ENCODE measurements around the gene FAM78B. TPM values are rescaled to one million over a fixed set of nuclear protein-coding genes. Genes with fewer than 3 reads are reported as not detected.

FAM78B gene
- total RNA-seq, 2 donors from 2014 or later, result 2.9 to 14.5 TPM

DNA sequence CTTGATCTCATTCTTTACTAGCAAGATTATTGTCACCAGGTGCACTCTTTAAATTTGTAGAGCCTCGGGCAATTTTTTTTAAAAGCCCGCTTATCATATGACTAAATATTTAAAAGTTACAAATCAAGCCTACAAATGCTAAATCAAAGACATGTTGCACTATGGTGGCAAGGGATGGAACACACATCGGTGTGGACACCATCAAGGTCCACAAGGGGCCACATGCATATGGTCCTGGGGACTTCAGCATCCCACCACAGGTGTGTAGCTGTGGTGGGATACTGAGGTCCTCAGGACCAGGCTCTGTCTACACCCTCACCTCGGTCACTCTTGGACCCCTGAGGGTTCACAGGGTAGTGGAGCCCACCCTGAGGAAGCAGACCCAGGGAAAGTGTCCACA is 45.8 kb downstream of the FAM78B start:
- no peaks in the 10 kb centered on the region for H3K27me3 ChIP-seq
- H3K4me1 ChIP-seq, result no peaks in the 10 kb centered on the region
- no peaks in the 10 kb centered on the region for H3K9me3 ChIP-seq
- WGBS, 2 donors, result 88 to 91% methylated on average over 3 to 4 of the region's 4 CpGs
- intact Hi-C loops (cut with DNase I), result no loop called here
- DNase-seq, result no peak
- TF ChIP-seq POLR2A (IDR thresholded peaks at IDR 0.05), result no peak
- TF ChIP-seq, protein P1, sequence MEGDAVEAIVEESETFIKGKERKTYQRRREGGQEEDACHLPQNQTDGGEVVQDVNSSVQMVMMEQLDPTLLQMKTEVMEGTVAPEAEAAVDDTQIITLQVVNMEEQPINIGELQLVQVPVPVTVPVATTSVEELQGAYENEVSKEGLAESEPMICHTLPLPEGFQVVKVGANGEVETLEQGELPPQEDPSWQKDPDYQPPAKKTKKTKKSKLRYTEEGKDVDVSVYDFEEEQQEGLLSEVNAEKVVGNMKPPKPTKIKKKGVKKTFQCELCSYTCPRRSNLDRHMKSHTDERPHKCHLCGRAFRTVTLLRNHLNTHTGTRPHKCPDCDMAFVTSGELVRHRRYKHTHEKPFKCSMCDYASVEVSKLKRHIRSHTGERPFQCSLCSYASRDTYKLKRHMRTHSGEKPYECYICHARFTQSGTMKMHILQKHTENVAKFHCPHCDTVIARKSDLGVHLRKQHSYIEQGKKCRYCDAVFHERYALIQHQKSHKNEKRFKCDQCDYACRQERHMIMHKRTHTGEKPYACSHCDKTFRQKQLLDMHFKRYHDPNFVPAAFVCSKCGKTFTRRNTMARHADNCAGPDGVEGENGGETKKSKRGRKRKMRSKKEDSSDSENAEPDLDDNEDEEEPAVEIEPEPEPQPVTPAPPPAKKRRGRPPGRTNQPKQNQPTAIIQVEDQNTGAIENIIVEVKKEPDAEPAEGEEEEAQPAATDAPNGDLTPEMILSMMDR (IDR thresholded peaks at IDR 0.05), result no peak
- no peaks in the 10 kb centered on the region for H3K36me3 ChIP-seq (replicated peaks in 1 of 2; ENCODE audit: insufficient read depth in 1 of 2, low read depth in 2 of 2)
- ATAC-seq, result no peak
- H3K27ac ChIP-seq, result no peak overlapping the region
- no peak overlapping the region for H3K4me3 ChIP-seq

DNA sequence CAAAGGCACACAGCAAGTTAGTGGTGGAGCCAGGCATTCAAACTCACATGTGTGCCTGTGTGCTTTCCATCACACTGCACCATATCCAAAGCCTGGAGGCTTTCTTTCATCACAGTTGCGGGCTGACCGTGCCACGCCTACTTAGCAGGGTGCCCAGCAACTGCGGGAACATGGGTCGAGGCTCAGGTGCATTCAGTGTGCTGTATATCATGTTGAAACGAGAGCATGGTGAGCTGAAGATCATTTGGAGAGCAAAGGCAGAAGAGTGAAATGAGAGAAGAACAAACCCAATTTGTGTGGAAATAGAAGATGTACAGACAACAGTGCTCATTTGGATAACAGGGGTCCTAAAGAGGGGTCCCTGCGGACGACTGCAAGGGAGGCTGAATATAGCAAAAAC is 46.5 kb downstream of the FAM78B start:
- H3K36me3 ChIP-seq (replicated peaks in 1 of 2; ENCODE audit: insufficient read depth in 1 of 2, low read depth in 2 of 2), result no peaks in the 10 kb centered on the region
- intact Hi-C loops (cut with DNase I), result no loop called here
- no peaks in the 10 kb centered on the region for H3K4me1 ChIP-seq
- TF ChIP-seq, protein P1 (IDR thresholded peaks at IDR 0.05), result no peak
- no peak for TF ChIP-seq POLR2A (IDR thresholded peaks at IDR 0.05)
- H3K27me3 ChIP-seq, result no peaks in the 10 kb centered on the region
- H3K27ac ChIP-seq, result no peak overlapping the region
- DNase-seq (no peak), ATAC-seq (no peak)
- no peak overlapping the region for H3K4me3 ChIP-seq
- 73 to 84% methylated on average over 8 of the region's 8 CpGs for WGBS, 2 donors
- no peaks in the 10 kb centered on the region for H3K9me3 ChIP-seq

DNA sequence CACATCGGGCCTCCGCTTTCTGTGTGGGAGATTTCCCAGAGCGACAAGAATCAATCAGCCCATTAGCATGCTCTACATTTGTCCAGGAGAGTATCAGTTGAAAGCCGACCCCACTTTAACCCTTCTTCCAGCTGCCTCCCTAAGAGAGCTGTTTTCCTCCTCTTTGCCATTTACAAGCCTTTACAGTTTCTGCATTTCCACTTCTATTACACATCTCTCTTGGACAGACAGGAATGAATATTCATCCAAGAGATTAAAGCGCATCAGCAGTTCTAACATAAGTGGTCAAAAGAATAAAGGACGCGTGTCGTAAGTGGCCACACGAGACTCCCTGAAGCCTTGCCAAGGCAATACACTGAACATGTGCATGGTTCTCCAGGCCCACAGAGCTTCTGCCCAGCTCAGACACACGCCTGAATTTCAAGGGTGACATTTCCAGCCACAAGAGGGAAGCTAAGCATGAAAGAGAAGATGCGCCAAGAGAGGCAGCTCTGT is 47.3 kb downstream of the FAM78B start:
- no peaks in the 10 kb centered on the region for H3K36me3 ChIP-seq (replicated peaks in 1 of 2; ENCODE audit: insufficient read depth in 1 of 2, low read depth in 2 of 2)
- no peak overlapping the region for H3K4me3 ChIP-seq
- ATAC-seq (no peak), DNase-seq (no peak)
- H3K4me1 ChIP-seq, result no peaks in the 10 kb centered on the region
- no peak for TF ChIP-seq POLR2A (IDR thresholded peaks at IDR 0.05)
- TF ChIP-seq, protein P1 (IDR thresholded peaks at IDR 0.05), result no peak
- 69 to 72% methylated on average over 11 of the region's 11 CpGs for WGBS, 2 donors
- no peak overlapping the region for H3K27ac ChIP-seq
- no peaks in the 10 kb centered on the region for H3K27me3 ChIP-seq
- intact Hi-C loops (cut with DNase I), result no loop called here
- no peaks in the 10 kb centered on the region for H3K9me3 ChIP-seq

DNA sequence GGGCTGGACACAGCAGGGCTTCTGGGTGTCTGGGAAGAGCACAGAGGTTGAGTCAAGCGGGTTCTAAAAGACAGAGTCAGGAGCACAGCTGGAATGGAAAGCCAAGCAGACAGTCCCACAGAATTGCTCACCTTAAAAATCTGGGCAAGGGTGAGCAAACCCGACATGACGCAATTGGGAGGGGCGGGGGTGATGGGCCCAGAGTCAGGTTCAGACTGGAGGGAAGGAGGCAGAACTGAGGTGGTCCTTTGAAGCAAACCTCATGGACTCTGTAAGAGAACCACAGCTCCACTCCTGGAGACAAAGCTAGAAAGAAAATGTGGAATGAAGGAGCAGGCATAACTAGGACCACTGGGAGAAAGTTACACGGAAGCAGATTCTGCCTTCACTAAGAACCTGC is 49.0 kb downstream of the FAM78B start:
- Histone ChIP-seq H3K27me3 (no peaks in the 10 kb centered on the region), H3K27ac (no peak overlapping the region), H3K9me3 (no peaks in the 10 kb centered on the region), H3K4me1 (no peaks in the 10 kb centered on the region), H3K4me3 (no peak overlapping the region), H3K36me3 (replicated peaks in 1 of 2; ENCODE audit: insufficient read depth in 1 of 2, low read depth in 2 of 2) (no peaks in the 10 kb centered on the region)
- ATAC-seq (no peak), DNase-seq (no peak)
- intact Hi-C loops (cut with DNase I), result no loop called here
- 90 to 91% methylated on average over 5 of the region's 5 CpGs for WGBS, 2 donors
- TF ChIP-seq, protein P1 (IDR thresholded peaks at IDR 0.05), result no peak
- TF ChIP-seq POLR2A (IDR thresholded peaks at IDR 0.05), result no peak

DNA sequence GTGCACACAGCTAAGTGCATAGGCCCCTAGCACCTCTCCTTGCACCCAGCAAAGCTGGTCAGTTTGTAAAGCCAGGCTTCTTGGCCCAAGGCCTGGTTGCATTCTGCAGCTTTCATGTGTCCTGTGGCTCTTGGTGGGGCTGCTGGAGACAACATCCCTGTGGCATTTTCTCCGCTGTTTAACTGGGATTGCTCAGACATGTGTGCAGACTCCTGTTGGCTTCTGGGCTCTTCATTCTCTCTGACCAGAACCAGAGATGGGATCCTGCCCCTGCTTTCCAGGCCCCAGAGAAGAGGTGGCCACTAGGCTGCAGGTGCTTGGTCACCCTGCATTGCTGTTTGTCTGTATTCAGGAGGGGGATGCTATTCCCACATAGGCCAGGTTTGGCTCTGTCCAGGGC is 50.8 kb downstream of the FAM78B start:
- no peak overlapping the region for H3K4me3 ChIP-seq
- ATAC-seq, result no peak
- no peaks in the 10 kb centered on the region for H3K36me3 ChIP-seq (replicated peaks in 1 of 2; ENCODE audit: insufficient read depth in 1 of 2, low read depth in 2 of 2)
- DNase-seq, result no peak
- 92 to 100% methylated on average over 1 of the region's 1 CpG for WGBS, 2 donors
- intact Hi-C loops (cut with DNase I), result no loop called here
- H3K27me3 ChIP-seq, result no peaks in the 10 kb centered on the region
- no peak overlapping the region for H3K27ac ChIP-seq
- no peaks in the 10 kb centered on the region for H3K9me3 ChIP-seq
- no peak for TF ChIP-seq POLR2A (IDR thresholded peaks at IDR 0.05)
- TF ChIP-seq, protein P1 (IDR thresholded peaks at IDR 0.05), result no peak
- H3K4me1 ChIP-seq, result no peaks in the 10 kb centered on the region
